Endometrial microvascular endothelial cells (primary cell): ENCODE data around the gene HNRNPC. TPM values are rescaled to one million over a fixed set of nuclear protein-coding genes. Genes with fewer than 3 reads are reported as not detected.
"Not testable (repeated sequence)": the region's sequence is repeated elsewhere in the genome, so short reads cannot be mapped to it uniquely, and the experiment has no call there.

ENCODE experiments used
- in situ Hi-C: cut with HindIII; loops from 2 replicates; pipeline ENCODE4 v1.10.0; 2017; ENCODE audit warnings: low sequenced_read_pairs, low pct_unique_long_range_greater_than_20kb; ENCODE audit errors: inconsistent ontology term
- total RNA-seq: library from RNA; depleted of rRNA; stranded (reverse); fragments of >200 nt; gene quantifications from one replicate; pipeline ENCODE4 v1.2.3, GENCODE V29; 2015; ENCODE audit errors: inconsistent ontology term

The HNRNPC gene
- 992 TPM for total RNA-seq

DNA sequence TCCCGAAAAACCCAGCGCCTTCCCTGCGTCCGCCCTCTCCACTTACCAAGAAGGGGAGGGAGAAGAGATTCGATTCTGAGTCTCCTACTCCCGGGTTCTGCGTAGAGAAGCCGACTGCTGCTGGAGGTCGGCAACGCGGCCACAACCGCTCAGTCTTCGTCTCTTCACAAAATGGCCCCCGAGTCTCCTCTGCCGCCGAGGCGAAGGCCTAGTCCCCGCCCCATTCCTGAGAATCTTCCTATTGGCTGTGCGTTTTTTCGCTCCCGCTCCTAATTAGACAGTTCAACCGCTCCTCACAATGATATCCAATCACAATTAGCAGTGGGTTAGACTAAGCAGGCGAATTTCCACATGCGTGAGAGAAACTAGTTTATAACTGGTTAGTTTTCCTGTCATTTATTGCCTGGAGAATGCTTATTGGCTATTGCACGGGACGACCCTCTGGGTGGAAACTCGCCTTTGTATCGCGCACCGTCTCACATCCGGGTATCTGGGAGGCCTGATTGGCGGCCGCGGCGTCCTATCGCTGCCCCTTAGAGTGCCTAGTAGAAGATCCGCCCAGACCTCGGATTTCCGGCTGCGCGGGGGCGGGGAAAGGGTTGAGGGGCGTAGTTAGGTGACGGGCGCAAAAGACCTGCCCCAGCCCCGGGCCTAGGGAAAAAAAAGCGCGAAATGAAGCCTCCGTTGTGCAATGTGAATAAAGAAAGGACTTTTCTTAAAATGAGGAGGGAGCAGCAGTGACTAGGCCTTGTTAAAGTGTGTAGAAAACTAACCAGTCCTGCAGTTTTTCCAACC is at the start of gene HNRNPC:
Gene HNRNPC, minus strand, starts transcription at position 191 of the 795 bp plus-strand sequence. CDS start 35,249 bp downstream, outside the sequence.
- in situ Hi-C loops = no loop called here

DNA sequence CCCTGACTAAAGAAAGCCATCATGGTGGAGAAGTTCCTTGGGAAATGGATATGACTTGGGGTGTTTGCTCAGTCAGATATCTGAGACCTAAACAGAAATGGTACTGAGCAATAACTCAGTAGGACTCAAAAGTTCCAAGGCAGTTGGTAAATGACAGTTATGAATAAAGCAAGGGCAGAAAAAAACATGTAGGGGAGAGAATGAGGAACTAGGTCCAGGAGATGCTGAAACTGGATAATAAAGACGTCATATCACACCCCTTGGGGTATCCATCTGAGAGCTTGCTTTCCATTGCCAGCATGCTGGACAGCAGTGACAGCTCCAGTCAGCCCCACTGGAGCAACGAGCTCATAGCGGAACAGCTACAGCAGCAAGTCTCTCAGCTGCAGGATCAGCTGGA is 48.2 kb upstream of the HNRNPC start:
- in situ Hi-C loops = no loop called here

- in situ Hi-C loops = no loop called here
Observed at GRCh38 chr14:21313512-21313911, 44.3 kb upstream of the HNRNPC start.

GRCh38 chr14:21311614-21312013 is 42.4 kb upstream of the HNRNPC start:
- in situ Hi-C loops = no loop called here

DNA sequence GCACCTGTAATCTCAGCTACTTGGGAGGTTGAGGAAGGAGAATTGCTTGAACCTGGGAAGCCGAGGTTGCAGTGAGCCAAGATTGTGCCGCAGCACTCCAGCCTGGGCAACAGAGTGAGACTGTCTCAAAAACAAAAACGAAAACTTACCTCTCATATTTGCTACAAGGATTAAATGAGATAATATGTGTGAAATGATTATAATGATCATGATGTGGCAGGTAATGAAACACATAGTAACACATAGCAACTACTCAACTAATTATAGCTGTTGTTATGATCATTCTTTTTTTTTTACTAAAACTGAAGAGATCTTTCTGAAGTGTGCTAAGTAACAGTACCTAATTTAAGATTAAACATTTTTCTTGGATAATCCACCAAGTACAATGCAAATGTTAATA is 40.7 kb upstream of the HNRNPC start:
- in situ Hi-C loops = no loop called here

DNA sequence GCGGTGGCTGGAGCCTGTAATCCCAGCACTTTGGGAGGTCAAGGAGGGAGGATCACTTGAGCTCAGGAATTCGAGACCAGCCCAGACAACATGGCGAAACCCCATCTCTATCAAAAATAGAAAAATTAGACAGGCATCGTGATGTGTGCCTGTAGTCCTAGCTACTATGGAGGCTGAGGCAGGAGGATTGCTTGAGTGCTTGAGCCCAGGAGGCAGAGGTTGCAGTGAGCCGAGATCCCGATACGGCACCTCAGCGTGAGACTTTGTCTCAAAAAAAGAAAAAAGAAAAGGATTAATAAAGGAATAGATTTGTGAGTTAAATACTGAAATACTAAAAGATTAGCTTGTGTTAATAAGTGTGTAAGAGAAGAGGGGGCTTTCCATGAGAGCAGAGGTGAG is 40.0 kb upstream of the HNRNPC start:
- in situ Hi-C loops = no loop called here

DNA sequence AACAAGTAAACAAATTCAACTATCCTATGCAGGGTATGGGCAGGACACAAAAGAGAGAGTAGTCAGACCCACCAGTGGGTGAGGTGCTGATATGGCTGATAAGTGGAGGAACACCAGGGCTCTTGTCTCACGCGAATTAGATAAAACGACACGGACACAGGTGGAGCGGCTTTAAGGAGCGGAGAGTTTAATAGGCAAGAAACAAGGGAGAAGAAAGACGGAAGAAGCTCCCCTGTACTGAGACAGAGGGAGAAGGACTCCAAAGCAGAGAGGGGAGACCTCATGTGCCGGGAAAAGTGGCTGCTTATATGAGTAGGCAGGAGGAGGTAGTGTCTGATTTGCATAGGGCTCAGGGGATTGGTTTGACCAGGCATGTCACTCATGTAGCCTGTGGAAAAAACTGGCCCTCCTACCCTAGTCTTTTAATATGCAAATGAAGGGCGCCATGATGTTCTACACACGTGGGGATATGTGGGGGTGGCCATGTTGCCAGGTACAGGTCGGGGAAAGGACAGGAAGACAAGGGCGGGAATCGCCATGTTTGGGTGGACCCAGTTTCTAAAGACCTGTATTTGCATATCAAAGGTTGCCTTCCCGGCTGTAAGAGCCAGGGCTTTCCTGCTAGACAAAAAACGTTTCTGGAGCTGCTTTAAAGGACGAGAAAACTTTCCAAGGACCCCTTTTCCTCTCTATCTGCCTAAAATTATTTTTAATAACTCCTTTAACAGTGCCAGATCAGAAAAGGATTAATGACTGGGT is 39.4 kb upstream of the HNRNPC start:
- in situ Hi-C loops = no loop called here

- in situ Hi-C loops = no loop called here
Observed at GRCh38 chr14:21308132-21308478, 38.9 kb upstream of the HNRNPC start.

DNA sequence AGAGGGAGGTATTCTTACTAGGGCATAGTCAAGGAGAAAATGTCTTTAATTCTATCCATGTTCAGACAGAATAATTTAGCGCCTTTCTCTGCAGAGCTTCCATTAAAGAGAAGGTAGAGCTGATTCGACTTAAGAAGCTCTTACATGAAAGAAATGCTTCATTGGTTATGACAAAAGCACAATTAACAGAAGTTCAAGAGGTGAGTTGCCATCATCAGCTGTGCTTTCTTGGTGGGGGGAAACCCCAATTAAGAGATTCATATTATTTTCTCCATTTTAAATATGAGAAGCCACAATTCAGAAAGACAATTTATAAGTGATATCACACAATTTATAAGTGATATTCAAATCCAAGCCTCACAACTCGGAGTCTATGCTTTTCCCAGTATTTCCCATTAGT is 38.4 kb upstream of the HNRNPC start:
- in situ Hi-C loops = no loop called here

DNA sequence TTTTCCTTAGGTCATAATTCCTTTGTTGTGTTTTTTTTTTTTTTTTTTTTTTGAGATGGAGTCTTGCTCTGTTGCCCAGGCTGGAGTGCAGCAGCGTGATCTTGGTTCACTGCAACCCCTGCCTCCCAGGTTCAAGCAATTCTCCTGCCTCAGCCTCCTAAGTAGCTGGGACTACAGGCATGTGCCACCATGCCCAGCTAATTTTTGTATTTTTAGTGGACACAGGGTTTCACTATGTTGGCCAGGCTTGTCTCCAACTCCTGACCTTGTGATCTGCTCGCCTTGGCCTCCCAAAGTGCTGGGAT is 33.5 kb upstream of the HNRNPC start:
- in situ Hi-C loops = not testable (repeated sequence)

DNA sequence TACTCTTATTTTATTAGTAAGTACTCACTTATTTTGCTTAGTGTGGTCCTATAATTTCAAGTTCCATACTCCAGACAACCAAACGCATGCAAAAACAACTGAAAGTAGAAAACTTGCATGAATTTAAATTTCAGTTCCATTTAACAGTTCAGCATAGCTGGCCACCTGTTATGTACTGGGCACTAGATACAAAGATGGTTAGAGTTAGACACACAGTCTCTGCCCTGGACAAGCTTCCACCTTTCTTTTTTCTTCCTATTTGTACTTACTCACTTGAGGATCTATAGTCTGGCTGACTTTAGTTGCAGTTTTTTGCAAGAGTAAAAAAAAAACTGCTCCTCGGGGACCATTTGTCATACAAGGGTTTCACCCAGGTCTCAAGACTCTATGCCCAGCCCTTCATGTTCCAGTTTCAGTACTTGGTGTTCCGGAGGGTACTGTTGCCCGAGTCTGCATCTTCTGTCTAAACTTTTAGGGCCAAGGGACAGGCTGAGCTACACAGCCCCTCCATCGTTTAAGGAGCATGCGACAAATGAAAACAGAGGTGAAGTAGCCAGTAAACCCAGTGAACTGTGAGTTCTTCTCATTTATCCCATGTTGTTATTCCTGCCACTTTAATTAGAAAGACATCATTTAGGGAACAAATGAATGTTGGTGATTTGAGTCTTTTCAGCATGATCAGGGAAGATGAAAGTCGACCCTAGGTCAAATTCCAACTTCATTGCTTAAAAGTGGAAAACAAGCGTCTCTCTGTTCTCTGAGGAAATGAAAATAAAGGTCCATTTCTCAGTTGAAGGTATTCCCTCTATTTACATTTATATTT is 33.0 kb upstream of the HNRNPC start:
- in situ Hi-C loops = no loop called here

- in situ Hi-C loops = no loop called here
Observed at GRCh38 chr14:21300892-21301291, 31.6 kb upstream of the HNRNPC start.

DNA sequence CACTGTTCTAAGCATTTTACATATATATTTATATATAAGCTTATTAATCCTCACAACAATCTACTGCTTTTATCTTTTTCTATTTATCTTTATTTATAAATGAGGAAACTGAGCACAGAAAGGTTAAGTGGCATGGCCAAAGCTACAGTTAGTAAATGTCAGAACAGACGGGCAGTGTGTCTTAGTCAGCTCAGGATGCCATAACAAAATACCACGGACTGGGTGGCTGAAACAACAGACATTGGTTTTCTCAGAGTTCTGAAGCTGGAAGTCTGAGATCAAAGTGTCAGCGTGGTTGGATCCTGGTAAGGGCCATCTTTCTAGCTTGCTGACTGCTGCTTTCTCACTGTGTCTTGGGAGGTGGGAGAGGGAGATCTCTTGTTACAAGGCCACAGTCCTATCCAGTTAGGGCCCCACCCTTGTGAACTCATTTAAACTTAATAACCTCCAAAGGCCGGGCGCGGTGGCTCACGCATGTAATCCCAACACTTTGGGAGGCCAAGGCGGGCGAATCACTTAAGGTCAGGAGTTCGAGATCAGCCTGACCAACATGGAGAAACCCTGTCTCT is 30.4 kb upstream of the HNRNPC start:
- in situ Hi-C loops = no loop called here

GRCh38 chr14:21298358-21298757 is 29.1 kb upstream of the HNRNPC start:
- in situ Hi-C loops = no loop called here

DNA sequence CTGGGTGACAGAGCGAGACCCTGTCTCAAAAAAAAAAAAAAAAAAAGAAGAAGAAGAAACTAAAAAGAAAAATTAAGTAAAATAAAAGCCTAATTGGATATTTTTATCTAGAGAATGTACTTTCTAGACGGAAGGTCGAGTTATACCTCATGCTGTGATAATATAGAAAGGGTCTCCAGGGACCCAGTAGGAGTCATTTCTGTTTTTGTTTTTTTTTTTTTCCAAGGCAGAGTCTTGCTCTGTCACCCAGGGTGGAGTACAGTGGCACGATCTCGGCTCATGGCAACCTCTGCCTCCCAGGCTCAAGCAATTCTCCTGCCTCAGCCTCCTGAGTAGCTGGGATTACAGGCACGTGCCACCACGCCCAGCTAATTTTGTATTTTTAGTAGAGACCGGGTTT is 24.8 kb upstream of the HNRNPC start:
- in situ Hi-C loops = not testable (repeated sequence)

DNA sequence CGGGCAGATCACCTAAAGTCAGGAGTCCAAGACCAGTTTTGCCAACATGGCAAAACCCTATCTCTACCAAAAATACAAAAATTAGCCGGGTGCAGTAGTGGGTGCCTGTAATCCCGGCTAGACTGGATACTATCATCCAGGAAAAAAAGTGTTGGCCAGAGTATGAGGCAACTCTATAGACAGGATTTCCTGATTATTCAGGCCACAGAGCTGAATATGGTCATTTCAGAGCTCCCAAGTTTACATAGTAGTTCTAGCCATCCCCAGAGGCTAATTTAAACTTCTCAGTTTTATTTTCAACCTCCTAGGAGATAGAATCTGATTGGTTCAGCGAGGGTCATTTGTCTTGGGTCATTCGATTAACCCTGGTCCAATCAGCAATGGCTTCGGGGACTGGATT is 17.9 kb upstream of the HNRNPC start:
- in situ Hi-C loops = no loop called here

- in situ Hi-C loops = not testable (repeated sequence)
Observed at GRCh38 chr14:21286516-21286915, 17.3 kb upstream of the HNRNPC start.

DNA sequence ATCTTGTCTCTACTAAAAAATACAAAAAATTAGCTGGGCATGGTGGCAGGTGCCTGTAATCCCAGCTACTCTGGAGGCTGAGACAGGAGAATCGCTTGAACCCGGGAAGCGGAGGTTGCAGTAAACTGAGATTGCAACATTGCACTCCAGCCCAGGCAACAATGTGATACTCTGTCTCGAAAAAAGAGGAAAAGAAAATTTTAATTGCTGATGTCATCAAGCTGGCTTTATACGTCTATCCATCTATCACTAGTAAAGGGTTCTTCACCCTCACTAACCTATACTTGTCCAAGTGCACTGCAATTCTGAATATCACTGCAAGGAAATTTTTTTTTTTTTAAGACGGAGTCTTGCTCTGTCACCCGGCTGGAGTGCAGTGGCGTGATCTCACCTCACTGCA is 12.7 kb upstream of the HNRNPC start:
- in situ Hi-C loops = not testable (repeated sequence)

- in situ Hi-C loops = no loop called here
Observed at GRCh38 chr14:21279783-21280182, 10.5 kb upstream of the HNRNPC start, which contains the start of gene RPGRIP1. TSS of gene RPGRIP1 (plus strand) at chr14:21280083. CDS start at chr14:21287977, 7,894 bp downstream.
